Neural progenitor cell (in vitro differentiated cells): ENCODE measurements around the gene KIF26A. TPM values are rescaled to one million over a fixed set of nuclear protein-coding genes. Genes with fewer than 3 reads are reported as not detected.

Source experiments
- DNase-seq: peaks from one replicate; pipeline ENCODE4 v3.0.0-alpha.2; 2016; ENCODE audit warnings: low spot score
- H2AFZ ChIP-seq: fragments of 200-600 bp; sonication (generic); replicated peaks from 2 replicates; pipeline ENCODE4 v1.6.1; 2016; ENCODE audit warnings: antibody characterized with exemption
- H3F3A ChIP-seq: fragments of 200-600 bp; sonication (generic); 2 replicates; pipeline ENCODE4 v1.6.1; 2016; ENCODE audit warnings: antibody characterized with exemption, low read depth
- H3K27ac ChIP-seq: fragments of 200-600 bp; sonication (generic); 2 replicates; pipeline ENCODE4 v1.5.1; 2016; ENCODE audit warnings: mild to moderate bottlenecking
- H3K27me3 ChIP-seq: fragments of 200-600 bp; sonication (generic); 2 replicates; pipeline ENCODE4 v1.6.1; 2016; ENCODE audit warnings: mild to moderate bottlenecking, moderate library complexity
- H3K36me3 ChIP-seq: fragments of 200-600 bp; sonication (generic); 2 replicates; pipeline ENCODE4 v1.5.1; 2016
- H3K4me1 ChIP-seq: fragments of 200-600 bp; sonication (generic); 2 replicates; pipeline ENCODE4 v1.6.1; 2016; ENCODE audit warnings: mixed run types
- H3K4me2 ChIP-seq: fragments of 200-600 bp; sonication (generic); 2 replicates; pipeline ENCODE4 v1.6.1; 2016
- H3K4me3 ChIP-seq: fragments of 200-600 bp; sonication (generic); 2 replicates; pipeline ENCODE4 v1.5.1; 2016
- H3K79me2 ChIP-seq: fragments of 200-600 bp; sonication (generic); 2 replicates; pipeline ENCODE4 v1.6.1; 2016; ENCODE audit warnings: low read depth
- H3K9ac ChIP-seq: fragments of 200-600 bp; sonication (generic); 2 replicates; pipeline ENCODE4 v1.6.1; 2016
- H3K9me3 ChIP-seq: fragments of 200-600 bp; sonication (generic); 2 replicates; pipeline ENCODE4 v1.5.1; 2016; ENCODE audit warnings: low read depth
- H4K20me1 ChIP-seq: fragments of 200-600 bp; sonication (generic); 2 replicates; pipeline ENCODE4 v1.6.1; 2016; ENCODE audit warnings: low read depth
- H3K27ac Mint-ChIP-seq: 3 replicates; pipeline ENCODE4 v1.8.0; 2021; ENCODE audit warnings: mixed read lengths
- H3K27me3 Mint-ChIP-seq: 2 replicates; pipeline ENCODE4 v1.8.0; 2022; ENCODE audit warnings: low read depth, mild to moderate bottlenecking, inconsistent platforms, moderate library complexity, mixed read lengths; ENCODE audit not compliant: insufficient read depth
- H3K36me3 Mint-ChIP-seq: 3 replicates; pipeline ENCODE4 v1.8.0; 2021; ENCODE audit warnings: mixed read lengths
- H3K4me1 Mint-ChIP-seq: 3 replicates; pipeline ENCODE4 v1.8.0; 2021; ENCODE audit warnings: mixed read lengths
- H3K4me3 Mint-ChIP-seq: 3 replicates; pipeline ENCODE4 v1.8.0; 2021; ENCODE audit warnings: mild to moderate bottlenecking, moderate library complexity, mixed read lengths
- H3K9me3 Mint-ChIP-seq: 3 replicates; pipeline ENCODE4 v1.8.0; 2020; ENCODE audit warnings: mixed read lengths
- CTCF ChIP-seq: fragments of 200-600 bp; sonication (generic); IDR thresholded peaks from 2 replicates; pipeline ENCODE4 v1.5.1; 2017; ENCODE audit warnings: antibody characterized with exemption, mild to moderate bottlenecking
- EZH2 ChIP-seq: fragments of 200-600 bp; sonication (generic); IDR thresholded peaks from 2 replicates; pipeline ENCODE4 v1.6.1; 2017; ENCODE audit warnings: antibody characterized with exemption, mild to moderate bottlenecking, moderate library complexity
- EZH2phosphoT487 ChIP-seq: fragments of 200-600 bp; sonication (generic); IDR thresholded peaks from 2 replicates; pipeline ENCODE4 v1.6.1; 2017; ENCODE audit warnings: antibody characterized with exemption
- total RNA-seq: library from RNA; depleted of rRNA; stranded (reverse); fragments of >200 nt; gene quantifications from 2 replicates; pipeline ENCODE4 v1.2.3, GENCODE V29; 2015; ENCODE audit warnings: low replicate concordance

The KIF26A gene
- total RNA-seq, 1 donor from 2014 or later, result 6.1 TPM

- Histone ChIP-seq H3F3A (no peaks in the 10 kb centered on the region), H3K9me3 (no peaks in the 10 kb centered on the region), H4K20me1 (peaks cover 11% of the 10 kb centered on the region), H3K4me3 (no peak overlapping the region), H3K9ac (no peak overlapping the region), H3K4me2 (no peak overlapping the region), H3K27ac (no peak overlapping the region), H3K36me3 (no peaks in the 10 kb centered on the region), H3K4me1 (no peaks in the 10 kb centered on the region), H3K79me2 (no peaks in the 10 kb centered on the region), H3K27me3 (no peaks in the 10 kb centered on the region), H2AFZ (no peak overlapping the region)
- Mint-ChIP-seq H3K4me3 (no peak overlapping the region), H3K27me3 (peaks cover 6% of the 10 kb centered on the region), H3K36me3 (no peaks in the 10 kb centered on the region), H3K4me1 (peaks cover 3% of the 10 kb centered on the region), H3K9me3 (no peaks in the 10 kb centered on the region), H3K27ac (no peak overlapping the region)
- TF ChIP-seq CTCF (peak; percentile 40), EZH2phosphoT487 (no peak), EZH2 (no peak)
- peak; percentile 50 for DNase-seq
Measured at GRCh38 chr14:104157016-104157928, 18.9 kb downstream of the KIF26A start.

- no peaks in the 10 kb centered on the region for H3F3A ChIP-seq
- H2AFZ ChIP-seq, result no peak overlapping the region
- Mint-ChIP-seq H3K36me3 (no peaks in the 10 kb centered on the region), H3K9me3 (no peaks in the 10 kb centered on the region), H3K27me3 (peaks cover 4% of the 10 kb centered on the region), H3K4me3 (no peak overlapping the region), H3K4me1 (peaks cover 3% of the 10 kb centered on the region), H3K27ac (no peak overlapping the region)
- TF ChIP-seq EZH2 (no peak), CTCF (no peak), EZH2phosphoT487 (no peak)
- no peak overlapping the region for H3K9ac ChIP-seq
- H3K9me3 ChIP-seq, result no peaks in the 10 kb centered on the region
- H3K4me1 ChIP-seq, result no peaks in the 10 kb centered on the region
- H4K20me1 ChIP-seq, result peaks cover 11% of the 10 kb centered on the region
- no peaks in the 10 kb centered on the region for H3K36me3 ChIP-seq
- no peak overlapping the region for H3K27ac ChIP-seq
- H3K4me2 ChIP-seq, result no peak overlapping the region
- no peak overlapping the region for H3K4me3 ChIP-seq
- no peaks in the 10 kb centered on the region for H3K27me3 ChIP-seq
- peak; percentile 45 for DNase-seq
- H3K79me2 ChIP-seq, result no peaks in the 10 kb centered on the region
Measured at GRCh38 chr14:104158827-104159798, 20.7 kb downstream of the KIF26A start.

- Histone ChIP-seq H3K79me2 (peaks cover 3% of the 10 kb centered on the region), H2AFZ (no peak overlapping the region), H3K4me1 (no peaks in the 10 kb centered on the region), H3K36me3 (no peaks in the 10 kb centered on the region), H3K4me2 (no peak overlapping the region), H4K20me1 (peaks cover 11% of the 10 kb centered on the region), H3K9me3 (no peaks in the 10 kb centered on the region), H3K9ac (no peak overlapping the region), H3K4me3 (no peak overlapping the region), H3F3A (peaks cover 3% of the 10 kb centered on the region), H3K27ac (no peak overlapping the region), H3K27me3 (no peaks in the 10 kb centered on the region)
- peaks cover 3% of the 10 kb centered on the region for H3K4me1 Mint-ChIP-seq
- no peaks in the 10 kb centered on the region for H3K9me3 Mint-ChIP-seq
- TF ChIP-seq EZH2phosphoT487 (no peak), CTCF (no peak), EZH2 (no peak)
- peaks cover 4% of the 10 kb centered on the region for H3K27me3 Mint-ChIP-seq
- DNase-seq, result no peak
- no peaks in the 10 kb centered on the region for H3K36me3 Mint-ChIP-seq
- no peak overlapping the region for H3K4me3 Mint-ChIP-seq
- H3K27ac Mint-ChIP-seq, result peak overlapping the region; percentile 66
Measured at GRCh38 chr14:104159990-104160389, 21.6 kb downstream of the KIF26A start.
